Muscle of leg (tissue), 11 donors: Measurements from ENCODE around the gene SLC6A12. TPM values are rescaled to one million over a fixed set of nuclear protein-coding genes. Genes with fewer than 3 reads are reported as not detected.
"Not testable (repeated sequence)": the region's sequence is repeated elsewhere in the genome, so short reads cannot be mapped to it uniquely, and the experiment has no call there.

Source experiments
- DNase-seq: peaks from one replicate; pipeline ENCODE4 v3.0.0; 2013
- H3K27ac ChIP-seq: one replicate; pipeline ENCODE4 v1.5.1; 2013; ENCODE audit warnings: mild to moderate bottlenecking, low read length, control low read depth
- H3K27me3 ChIP-seq: one replicate; pipeline ENCODE4 v1.6.1; 2013; ENCODE audit warnings: low read length; ENCODE audit not compliant: control insufficient read depth, insufficient read depth
- H3K36me3 ChIP-seq: one replicate; pipeline ENCODE4 v1.6.1; 2013; ENCODE audit warnings: low read length; ENCODE audit not compliant: control insufficient read depth, insufficient read depth
- H3K4me1 ChIP-seq: one replicate; pipeline ENCODE4 v1.6.1; 2013; ENCODE audit warnings: low read length; ENCODE audit not compliant: control insufficient read depth, insufficient read depth
- H3K4me3 ChIP-seq: one replicate; pipeline ENCODE4 v1.5.1; 2013; ENCODE audit warnings: low read length, control low read depth
- H3K9me3 ChIP-seq: replicated peaks from 2 replicates; pipeline ENCODE4 v1.6.1; 2013; ENCODE audit warnings: low read depth, low read length; ENCODE audit not compliant: control insufficient read depth
- WGBS: methylation state at CpG from one replicate; pipeline ENCODE4 v1.1.5; 2013; ENCODE audit warnings: missing lambda C conversion rate; ENCODE audit not compliant: insufficient coverage; 5-methylcytosine and 5-hydroxymethylcytosine counted together
- polyA plus RNA-seq, 8 donors: library from polyadenylated mRNA; unstranded; fragments of 120-200 nt; gene quantifications; one replicate each; pipeline versions ENCODE4 v1.2.1 to v1.2.3, GENCODE V29; 2013; ENCODE audit warnings: inconsistent platforms in 1 of 8, low replicate concordance in 1 of 8; ENCODE audit not compliant: insufficient read length in 8 of 8, insufficient read depth in 1 of 8
- total RNA-seq: library from RNA; stranded (reverse); fragments of 120-200 nt; gene quantifications from one replicate; pipeline ENCODE4 v1.2.4, GENCODE V29; 2013

SLC6A12 gene
- total and polyA plus RNA-seq, 9 donors: 0.25 to 1.6 (median 0.40) TPM

DNA sequence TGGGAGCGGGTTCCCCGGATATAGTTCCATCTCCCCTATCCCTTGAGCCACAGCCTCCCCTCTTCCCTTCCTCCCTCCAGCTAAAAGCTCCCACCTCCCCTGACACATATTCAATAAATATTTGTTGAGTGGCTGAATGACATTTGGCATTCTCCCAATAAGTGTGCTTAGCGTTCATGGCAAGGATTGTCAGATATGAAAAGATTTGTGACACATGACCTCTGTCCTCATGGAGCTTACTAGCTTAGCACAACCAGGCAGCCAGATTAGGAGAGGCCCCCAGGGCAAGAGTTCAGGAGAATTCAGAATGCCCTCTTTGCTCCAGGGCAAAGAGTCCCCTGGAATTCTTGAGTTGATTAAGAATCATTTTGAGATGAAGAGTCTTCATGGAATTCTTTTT lies 22.5 kb upstream of the SLC6A12 start:
- no peak overlapping the region for H3K27ac ChIP-seq
- peaks cover 12% of the 10 kb centered on the region for H3K9me3 ChIP-seq
- WGBS: no CpG with 5 or more reads among the region's 3 CpGs

DNA sequence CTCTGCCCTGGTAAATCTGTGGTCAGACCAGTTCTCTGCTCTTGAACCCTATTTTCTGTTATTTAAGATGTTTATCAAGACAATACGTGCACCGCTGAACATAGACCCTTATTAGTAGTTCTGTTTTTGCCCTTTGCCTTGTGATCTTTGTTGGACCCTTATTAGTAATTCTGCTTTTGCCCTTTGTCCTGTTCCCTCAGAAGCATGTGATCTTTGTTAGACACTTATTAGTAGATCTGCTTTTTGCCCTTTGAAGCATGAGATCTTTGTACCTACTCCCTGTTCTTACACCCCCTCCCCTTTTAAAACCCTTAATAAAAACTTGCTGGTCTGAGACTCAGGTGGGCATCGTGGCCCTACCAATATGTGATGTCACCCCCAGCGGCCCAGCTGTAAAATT lies 22.0 kb upstream of the SLC6A12 start:
- Histone ChIP-seq H3K4me1 (peaks cover 31% of the 10 kb centered on the region), H3K9me3 (peaks cover 12% of the 10 kb centered on the region)
- DNase-seq, H3K36me3 ChIP-seq, H3K4me3 ChIP-seq, H3K27me3 ChIP-seq, H3K27ac ChIP-seq: not testable (repeated sequence)
- 64% methylated on average over 2 of the region's 4 CpGs for WGBS

More for the DNA sequence above, 22.5 kb upstream of the SLC6A12 start:
- no peak for DNase-seq
- H3K4me3 ChIP-seq: no peak overlapping the region
- H3K27me3 ChIP-seq: no peaks in the 10 kb centered on the region
- H3K36me3 ChIP-seq: no peaks in the 10 kb centered on the region
- H3K4me1 ChIP-seq: peaks cover 26% of the 10 kb centered on the region

DNA sequence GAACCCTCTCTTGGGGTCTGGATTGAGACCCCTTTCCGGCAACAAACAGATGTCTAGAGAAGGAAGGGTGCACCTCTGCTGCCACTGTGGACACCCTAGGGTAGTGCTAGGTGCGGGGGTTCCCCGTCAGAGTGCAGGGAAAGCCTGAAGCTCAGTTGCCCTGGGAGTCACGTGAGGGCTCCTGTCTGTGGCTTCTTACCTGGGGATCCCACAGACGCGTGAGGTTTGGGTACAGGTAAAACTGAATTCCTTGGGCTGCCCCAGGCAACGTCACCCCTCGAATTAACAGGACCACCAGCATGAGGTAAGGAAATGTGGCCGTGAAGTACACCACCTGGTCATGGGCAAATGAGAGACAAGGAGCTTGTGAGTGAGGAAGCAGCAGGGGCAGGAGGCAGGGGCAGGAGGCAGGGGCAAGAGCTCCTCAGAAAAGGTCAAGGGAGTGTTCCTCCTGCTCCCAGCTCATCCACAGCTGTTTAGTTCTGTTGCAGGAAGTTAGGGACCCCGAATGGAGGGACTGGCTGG lies 21.0 kb upstream of the SLC6A12 start:
- no peak overlapping the region for H3K27ac ChIP-seq
- 97% methylated on average over 8 of the region's 10 CpGs for WGBS
- peaks cover 34% of the 10 kb centered on the region for H3K4me1 ChIP-seq
- no peak overlapping the region for H3K4me3 ChIP-seq
- peaks cover 12% of the 10 kb centered on the region for H3K9me3 ChIP-seq
- H3K27me3 ChIP-seq: no peaks in the 10 kb centered on the region
- H3K36me3 ChIP-seq: no peaks in the 10 kb centered on the region
- DNase-seq: no peak

DNA sequence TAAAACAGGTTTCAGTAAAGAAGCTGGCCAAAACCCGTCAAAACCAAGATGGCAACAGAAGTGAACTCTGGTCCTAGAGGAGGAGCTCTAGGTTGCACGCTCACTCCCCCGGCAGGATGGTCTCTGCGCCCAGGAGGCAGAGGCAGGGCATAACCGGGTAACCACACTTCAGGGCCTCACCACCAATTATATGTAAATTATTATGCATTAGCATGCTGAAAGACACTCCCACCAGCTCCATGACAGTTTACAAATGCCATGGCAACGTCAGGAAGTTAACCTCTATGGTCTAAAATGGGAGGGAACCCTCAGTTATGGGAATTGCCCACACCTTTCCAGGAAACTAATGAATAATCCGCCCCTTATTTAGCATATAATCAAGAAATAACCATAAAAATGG lies 20.1 kb upstream of the SLC6A12 start:
- 83% methylated on average over 2 of the region's 7 CpGs for WGBS
- Histone ChIP-seq H3K27ac (peak overlapping the region; percentile 85), H3K4me1 (peaks cover 34% of the 10 kb centered on the region), H3K9me3 (peaks cover 12% of the 10 kb centered on the region), H3K4me3 (no peak overlapping the region), H3K36me3 (no peaks in the 10 kb centered on the region), H3K27me3 (no peaks in the 10 kb centered on the region)
- no peak for DNase-seq

DNA sequence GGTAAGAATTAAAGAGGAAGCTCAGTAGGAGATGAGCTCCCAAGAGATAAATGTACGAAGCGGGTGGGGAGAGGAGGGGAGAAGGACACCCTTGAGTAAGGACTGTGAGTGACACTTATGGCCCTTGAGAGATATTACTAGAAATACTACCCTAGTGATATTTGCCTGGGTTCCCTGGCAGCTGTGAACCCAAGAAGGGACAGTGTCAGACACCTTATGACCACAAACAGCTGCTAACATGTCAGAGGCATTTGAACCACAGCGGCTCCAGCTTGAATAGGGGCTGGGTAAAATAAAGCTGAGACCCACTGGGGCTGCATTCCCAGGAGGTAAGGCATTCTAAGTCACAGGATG lies 19.6 kb upstream of the SLC6A12 start:
- Histone ChIP-seq H3K4me3 (no peak overlapping the region), H3K27ac (peak overlapping the region; percentile 85), H3K36me3 (no peaks in the 10 kb centered on the region), H3K4me1 (peaks cover 35% of the 10 kb centered on the region), H3K9me3 (peaks cover 12% of the 10 kb centered on the region), H3K27me3 (no peaks in the 10 kb centered on the region)
- peak; percentile 48 for DNase-seq
- no CpG with 5 or more reads among the region's 3 CpGs for WGBS

DNA sequence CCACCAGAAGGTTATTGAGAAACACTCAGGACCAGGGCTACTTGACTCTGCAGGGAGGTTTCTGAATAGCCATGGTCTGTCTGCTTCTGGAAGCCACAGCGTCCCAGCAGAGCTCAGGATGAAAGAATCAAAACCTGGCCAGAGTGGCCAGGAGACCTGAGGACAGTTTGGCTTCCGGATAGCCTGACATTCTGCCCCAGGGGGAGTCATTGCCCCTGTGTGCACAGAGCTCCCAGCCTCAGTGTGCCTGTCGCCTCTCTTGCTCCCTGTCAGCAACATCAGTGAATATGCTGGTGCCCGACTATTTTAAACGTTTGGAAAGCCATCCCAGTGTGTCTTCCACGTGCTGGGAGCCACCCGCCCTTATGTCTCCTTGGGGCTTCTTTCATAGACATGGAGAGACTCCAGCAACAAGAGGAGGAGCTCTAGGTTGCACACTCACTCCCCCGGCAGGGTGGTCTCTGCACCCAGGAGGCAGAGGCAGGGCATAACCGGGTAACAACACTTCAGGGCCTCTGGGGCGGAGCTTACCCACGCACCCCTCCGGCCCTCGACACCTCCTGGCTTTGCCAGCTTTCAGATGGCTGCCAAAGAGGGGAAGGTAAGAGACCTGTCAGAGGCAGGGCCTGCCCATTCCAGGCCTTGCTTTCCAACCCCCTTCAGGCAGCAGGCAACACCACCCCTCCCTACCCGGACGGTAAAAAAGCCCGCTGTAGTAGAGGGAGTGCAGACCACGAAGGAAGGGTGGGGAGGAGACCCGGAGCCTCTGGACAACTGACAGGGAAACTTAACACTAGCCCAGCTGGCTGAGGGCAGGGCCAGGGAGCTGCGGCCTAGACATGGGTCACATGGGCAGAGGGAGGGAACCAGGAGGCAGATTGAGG lies 19.0 kb upstream of the SLC6A12 start:
- Histone ChIP-seq H3K27ac (peak overlapping the region; percentile 85), H3K4me3 (no peak overlapping the region), H3K9me3 (peaks cover 12% of the 10 kb centered on the region), H3K4me1 (peaks cover 36% of the 10 kb centered on the region), H3K27me3 (no peaks in the 10 kb centered on the region), H3K36me3 (no peaks in the 10 kb centered on the region)
- WGBS: 32% methylated on average over 16 of the region's 19 CpGs
- DNase-seq: peak; percentile 68

DNA sequence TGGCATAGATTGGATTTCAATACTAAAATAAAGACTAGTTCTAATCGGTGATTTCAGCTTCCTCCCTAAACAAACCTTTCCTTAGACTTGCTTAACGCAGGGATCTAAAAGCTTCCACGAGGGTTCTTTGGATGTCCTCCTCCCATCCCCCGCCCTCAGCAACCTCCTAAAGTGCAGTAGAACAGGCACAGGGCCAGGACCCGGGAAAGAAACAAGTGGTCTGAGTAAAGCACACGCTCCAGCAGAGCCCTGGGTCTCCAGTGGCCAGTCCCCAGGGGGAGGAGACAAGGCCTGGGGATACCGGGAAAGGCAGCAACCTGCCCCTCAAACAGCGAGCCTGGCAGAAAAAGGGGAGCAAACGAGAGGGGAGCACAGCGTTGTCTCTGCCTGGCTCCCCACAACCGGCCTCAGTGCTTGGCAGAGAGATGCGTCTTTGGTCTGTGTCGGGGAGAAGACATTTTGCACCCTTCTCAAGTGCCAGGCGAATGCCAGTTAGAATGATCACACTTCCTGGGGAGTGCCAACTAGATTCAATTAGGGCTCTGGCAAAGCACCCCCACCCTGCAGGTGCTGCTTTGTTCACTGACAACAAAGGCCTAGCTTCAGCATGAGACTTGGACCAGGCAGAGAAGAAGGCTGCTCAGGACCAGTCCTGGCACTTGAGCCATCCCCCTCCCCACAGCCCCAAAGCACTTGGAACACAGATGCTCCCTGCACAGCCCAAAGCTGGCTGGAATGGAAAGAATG lies 17.1 kb upstream of the SLC6A12 start:
- Histone ChIP-seq H3K27ac (no peak overlapping the region), H3K4me1 (peaks cover 36% of the 10 kb centered on the region), H3K4me3 (no peak overlapping the region), H3K27me3 (peaks cover 3% of the 10 kb centered on the region), H3K9me3 (peaks cover 4% of the 10 kb centered on the region), H3K36me3 (no peaks in the 10 kb centered on the region)
- 51% methylated on average over 9 of the region's 14 CpGs for WGBS
- no peak for DNase-seq

DNA sequence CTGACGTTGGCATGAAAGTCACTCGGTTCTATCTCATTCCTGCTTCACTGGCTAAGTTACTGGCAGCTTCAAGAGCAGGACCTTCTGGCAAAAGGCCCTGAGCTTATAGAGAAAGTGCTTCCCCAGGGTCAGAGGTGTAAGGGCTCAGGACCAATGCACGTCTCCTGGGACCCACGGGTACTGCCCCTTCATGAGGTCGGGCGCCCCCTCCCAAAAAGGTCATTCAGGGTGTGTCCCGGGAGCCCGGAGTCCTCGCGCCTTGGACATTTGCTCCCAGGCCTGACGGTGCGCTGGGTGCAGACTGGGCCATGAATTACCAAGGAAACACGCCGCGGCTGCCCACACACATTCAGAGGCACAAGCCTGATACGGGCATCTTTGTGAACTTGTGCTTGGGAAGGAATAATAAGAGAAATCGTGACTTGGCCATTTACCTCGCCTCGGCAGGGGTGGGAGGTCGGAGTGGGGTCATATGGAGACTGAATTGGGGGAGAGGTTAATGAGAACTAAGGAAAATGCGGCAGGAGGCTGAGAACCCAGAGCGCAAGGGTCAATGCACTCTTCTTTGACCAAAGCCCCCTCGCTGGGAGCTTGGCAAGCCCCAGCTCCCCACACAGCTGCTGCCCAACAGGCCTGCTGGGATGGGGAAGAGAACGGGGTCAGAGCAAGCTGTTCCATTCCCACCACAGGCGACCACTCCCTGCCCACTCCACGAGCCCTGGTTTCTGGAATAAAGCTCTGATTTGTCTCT lies 15.7 kb upstream of the SLC6A12 start:
- Histone ChIP-seq H3K27ac (no peak overlapping the region), H3K4me1 (peaks cover 36% of the 10 kb centered on the region), H3K36me3 (no peaks in the 10 kb centered on the region), H3K9me3 (no peaks in the 10 kb centered on the region), H3K4me3 (no peak overlapping the region), H3K27me3 (peaks cover 3% of the 10 kb centered on the region)
- WGBS: 65% methylated on average over 20 of the region's 26 CpGs
- no peak for DNase-seq

DNA sequence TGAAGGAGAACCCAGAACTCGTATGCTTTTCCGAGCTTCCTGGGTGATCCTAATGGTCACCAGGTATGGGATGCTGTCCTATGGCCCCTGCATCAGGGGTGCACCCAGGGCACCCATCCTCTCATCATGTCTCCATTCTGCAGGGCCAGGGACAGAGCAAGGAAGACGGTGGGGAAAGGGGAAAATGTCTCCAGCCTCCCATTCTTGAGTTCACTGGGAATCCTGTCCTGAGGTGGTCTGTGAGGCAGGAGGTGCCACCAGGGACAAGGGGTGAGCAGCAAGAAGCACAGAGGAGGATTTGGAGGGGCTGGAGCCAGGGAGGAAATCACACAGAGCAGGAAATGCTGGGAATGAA lies 14.9 kb upstream of the SLC6A12 start:
- Histone ChIP-seq H3K4me3 (no peak overlapping the region), H3K27ac (no peak overlapping the region), H3K9me3 (no peaks in the 10 kb centered on the region), H3K27me3 (peaks cover 3% of the 10 kb centered on the region), H3K36me3 (no peaks in the 10 kb centered on the region), H3K4me1 (peaks cover 33% of the 10 kb centered on the region)
- DNase-seq: no peak
- whole genome bisulfite sequencing: 81% methylated on average over 2 of the region's 3 CpGs
